Skin epidermis (tissue), 12 donors: ENCODE measurements around the gene SPTLC3.
A peak's percentile ranks its signal among the peaks of the same experiment; 100 is the strongest.

ENCODE experiments used
- H3K27ac ChIP-seq, 21 experiments: fragments of 200-600 bp; sonication (generic) in 11 of 21; one replicate each; pipeline ENCODE4 v1.5.0; 2020; ENCODE audit warnings: mild to moderate bottlenecking in 3 of 21, inconsistent platforms in 2 of 21, moderate library complexity in 2 of 21
- H3K4me3 ChIP-seq, 7 experiments: fragments of 200-600 bp; sonication (generic) in 2 of 7; one replicate each; pipeline ENCODE4 v1.5.0; 2020; ENCODE audit warnings: inconsistent platforms in 2 of 7, mild to moderate bottlenecking in 2 of 7, moderate library complexity in 1 of 7

The SPTLC3 gene

GRCh38 chr20:12982098-12982497, 26.7 kb upstream of the SPTLC3 start:
- no peak overlapping the region for H3K4me3 ChIP-seq
- no peak overlapping the region for H3K27ac ChIP-seq

- H3K27ac ChIP-seq = peak overlapping the region in 1 of 21 experiments; percentile 11
- H3K4me3 ChIP-seq = no peak overlapping the region
Observed at GRCh38 chr20:12984069-12984765, 24.6 kb upstream of the SPTLC3 start.

- no peak overlapping the region for H3K4me3 ChIP-seq
Observed at GRCh38 chr20:12984863-12985262, 23.9 kb upstream of the SPTLC3 start.

GRCh38 chr20:12987261-12987660, 21.5 kb upstream of the SPTLC3 start:
- Histone ChIP-seq H3K4me3 (no peak overlapping the region), H3K27ac (no peak overlapping the region)

More at GRCh38 chr20:12984863-12985262, 23.9 kb upstream of the SPTLC3 start:
- H3K27ac ChIP-seq = no peak overlapping the region

GRCh38 chr20:12989586-12990115, 19.1 kb upstream of the SPTLC3 start:
- Histone ChIP-seq H3K4me3 (no peak overlapping the region), H3K27ac (no peak overlapping the region)

- Histone ChIP-seq H3K4me3 (no peak overlapping the region), H3K27ac (no peak overlapping the region)
Observed at GRCh38 chr20:12997128-12997655, 11.6 kb upstream of the SPTLC3 start.

- no peak overlapping the region for H3K27ac ChIP-seq
- H3K4me3 ChIP-seq = no peak overlapping the region
Observed at GRCh38 chr20:12998046-12998445, 10.7 kb upstream of the SPTLC3 start.

GRCh38 chr20:12999201-12999600, 9.6 kb upstream of the SPTLC3 start:
- no peak overlapping the region for H3K4me3 ChIP-seq

GRCh38 chr20:13002251-13002650, 6.5 kb upstream of the SPTLC3 start:
- no peak overlapping the region for H3K4me3 ChIP-seq
- no peak overlapping the region for H3K27ac ChIP-seq

More at GRCh38 chr20:12999201-12999600, 9.6 kb upstream of the SPTLC3 start:
- H3K27ac ChIP-seq = no peak overlapping the region

GRCh38 chr20:13006825-13007224, 1.9 kb upstream of the SPTLC3 start:
- no peak overlapping the region for H3K4me3 ChIP-seq
- H3K27ac ChIP-seq = peak overlapping the region in 1 of 21 experiments; percentile 10

- Histone ChIP-seq H3K4me3 (no peak overlapping the region), H3K27ac (peak overlapping the region in 1 of 21 experiments; percentile 14)
Observed at GRCh38 chr20:13007596-13007995, 1.2 kb upstream of the SPTLC3 start.

GRCh38 chr20:13009682-13010406, 1.1 kb downstream of the SPTLC3 start:
- peak overlapping the region in 19 of 21 experiments; percentile 11 to 88 (median 72) for H3K27ac ChIP-seq
- H3K4me3 ChIP-seq = peak overlapping the region; percentile 22 to 45 (median 31)

- no peak overlapping the region for H3K27ac ChIP-seq
- H3K4me3 ChIP-seq = no peak overlapping the region
Observed at GRCh38 chr20:13012886-13013285, 4.1 kb downstream of the SPTLC3 start.

GRCh38 chr20:13013411-13013810, 4.6 kb downstream of the SPTLC3 start:
- H3K27ac ChIP-seq = no peak overlapping the region
- no peak overlapping the region for H3K4me3 ChIP-seq

- Histone ChIP-seq H3K4me3 (no peak overlapping the region), H3K27ac (no peak overlapping the region)
Observed at GRCh38 chr20:13017235-13017634, 8.5 kb downstream of the SPTLC3 start.

- Histone ChIP-seq H3K27ac (no peak overlapping the region), H3K4me3 (no peak overlapping the region)
Observed at GRCh38 chr20:13017883-13018535, 9.2 kb downstream of the SPTLC3 start.

- Histone ChIP-seq H3K27ac (no peak overlapping the region), H3K4me3 (no peak overlapping the region)
Observed at GRCh38 chr20:13021205-13021970, 12.6 kb downstream of the SPTLC3 start.

GRCh38 chr20:13022401-13023155, 13.8 kb downstream of the SPTLC3 start:
- Histone ChIP-seq H3K27ac (no peak overlapping the region), H3K4me3 (no peak overlapping the region)

GRCh38 chr20:13024596-13024995, 15.8 kb downstream of the SPTLC3 start:
- no peak overlapping the region for H3K4me3 ChIP-seq
- no peak overlapping the region for H3K27ac ChIP-seq
